Stimulated activated naive CD4-positive, alpha-beta T cell (primary cell): ENCODE data around the gene TFDP1.

ENCODE experiments used
- DNase-seq, 6 experiments: peaks; one replicate each; lab custom pipeline; 2025; lab: John Stamatoyannopoulos, UW

TFDP1 gene

GRCh38 chr13:113651511-113652403, 67.2 kb downstream of the TFDP1 start:
- no peak for DNase-seq

DNA sequence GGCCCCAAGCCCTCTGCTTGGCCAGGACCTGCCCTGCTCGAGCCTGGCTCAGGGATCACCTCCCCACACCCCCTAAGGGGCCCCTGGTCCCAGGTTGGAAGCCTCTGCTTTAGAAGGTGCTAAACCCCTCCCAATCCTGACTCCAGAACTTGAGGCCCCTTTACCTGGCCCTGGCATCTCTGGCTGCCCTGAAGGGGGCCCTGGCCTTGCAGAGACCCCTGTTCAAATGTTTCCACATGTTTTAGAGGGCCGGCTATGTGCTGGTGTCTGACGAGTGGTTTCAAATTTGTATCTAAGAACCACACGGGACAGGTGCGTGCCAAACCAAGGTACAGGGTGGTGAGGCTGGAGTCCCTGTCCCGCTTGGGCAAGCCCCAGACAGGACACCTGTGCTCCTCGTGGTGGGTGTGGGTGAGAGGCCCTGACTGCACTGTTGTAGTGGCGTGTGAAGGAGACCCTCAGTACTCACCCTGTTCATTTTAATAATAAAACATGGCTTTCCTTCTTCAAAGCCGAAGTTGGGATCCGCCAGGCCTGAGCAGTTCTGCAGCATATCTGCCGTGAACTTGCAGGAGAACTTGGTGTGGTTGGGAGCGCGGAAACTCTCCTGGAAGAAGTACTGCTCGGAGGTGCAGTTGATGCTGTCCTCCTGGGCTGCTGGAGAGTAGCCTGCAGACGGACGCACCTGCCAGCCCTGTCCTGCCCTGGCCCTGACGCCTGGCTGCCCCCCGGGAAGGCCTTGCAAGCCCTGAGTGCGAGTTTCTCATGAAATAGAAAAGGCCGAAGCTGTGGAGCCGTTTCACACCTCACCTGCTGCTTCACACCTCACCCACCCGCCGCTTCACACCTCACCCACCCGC, 68.1 kb downstream of the TFDP1 start:
- DNase-seq = no peak

GRCh38 chr13:113653264-113654174, 69.0 kb downstream of the TFDP1 start:
- DNase-seq = no peak

DNA sequence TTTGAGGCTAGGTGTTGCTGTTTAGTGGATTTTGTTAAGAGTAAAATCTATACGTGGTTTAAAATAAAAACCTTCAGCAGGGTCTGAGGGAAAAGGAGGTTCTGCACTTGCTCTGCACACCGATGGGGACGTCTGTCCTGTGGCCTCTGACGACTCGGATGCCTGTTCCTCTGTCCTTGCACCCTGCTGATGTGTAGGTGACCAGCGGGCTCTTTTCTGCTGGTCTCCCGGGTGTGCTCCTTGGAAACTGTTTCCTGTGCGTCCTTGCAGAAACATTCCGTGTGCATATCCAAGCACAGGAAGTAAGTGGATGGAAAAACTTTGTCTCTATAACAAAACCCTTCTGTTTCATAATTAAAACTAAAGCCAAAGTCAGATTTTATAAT, 69.6 kb downstream of the TFDP1 start:
- no peak for DNase-seq

DNA sequence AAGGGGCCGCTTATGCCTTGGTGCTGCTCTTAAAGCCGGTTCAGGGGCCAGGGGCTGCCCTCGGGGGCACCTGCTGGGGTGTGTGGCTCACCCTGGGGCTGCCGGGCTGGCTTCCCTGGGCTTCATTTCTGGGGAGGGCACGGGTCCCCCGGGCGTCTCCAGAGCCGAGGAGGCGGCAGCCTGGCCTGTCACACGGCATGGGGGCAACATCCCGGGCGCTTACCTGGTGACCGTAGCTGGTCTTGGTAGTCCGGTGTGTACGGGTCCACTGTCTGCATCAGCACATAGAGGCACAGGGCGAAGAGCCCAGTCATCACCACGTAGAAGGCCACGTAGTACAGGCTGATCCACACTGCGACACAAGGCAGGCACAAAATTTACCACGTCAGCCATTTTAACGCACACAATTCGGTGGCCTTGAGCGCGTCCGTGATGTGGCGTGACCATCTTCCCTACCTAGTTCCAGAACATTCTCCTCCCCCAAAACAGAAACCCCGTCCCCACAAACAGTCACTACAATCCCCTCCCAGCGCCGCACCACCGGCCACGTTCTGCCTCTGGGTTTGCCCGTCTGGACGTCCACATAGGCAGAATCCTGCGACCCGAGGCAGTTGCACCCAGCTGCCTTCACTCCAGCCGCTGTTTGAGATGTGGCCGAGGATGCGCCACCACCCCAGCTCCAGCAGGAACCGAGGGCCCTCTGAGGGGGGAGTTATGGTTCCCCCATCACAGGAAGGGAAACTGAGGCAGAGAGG, 70.2 kb downstream of the TFDP1 start:
- DNase-seq = no peak

DNA sequence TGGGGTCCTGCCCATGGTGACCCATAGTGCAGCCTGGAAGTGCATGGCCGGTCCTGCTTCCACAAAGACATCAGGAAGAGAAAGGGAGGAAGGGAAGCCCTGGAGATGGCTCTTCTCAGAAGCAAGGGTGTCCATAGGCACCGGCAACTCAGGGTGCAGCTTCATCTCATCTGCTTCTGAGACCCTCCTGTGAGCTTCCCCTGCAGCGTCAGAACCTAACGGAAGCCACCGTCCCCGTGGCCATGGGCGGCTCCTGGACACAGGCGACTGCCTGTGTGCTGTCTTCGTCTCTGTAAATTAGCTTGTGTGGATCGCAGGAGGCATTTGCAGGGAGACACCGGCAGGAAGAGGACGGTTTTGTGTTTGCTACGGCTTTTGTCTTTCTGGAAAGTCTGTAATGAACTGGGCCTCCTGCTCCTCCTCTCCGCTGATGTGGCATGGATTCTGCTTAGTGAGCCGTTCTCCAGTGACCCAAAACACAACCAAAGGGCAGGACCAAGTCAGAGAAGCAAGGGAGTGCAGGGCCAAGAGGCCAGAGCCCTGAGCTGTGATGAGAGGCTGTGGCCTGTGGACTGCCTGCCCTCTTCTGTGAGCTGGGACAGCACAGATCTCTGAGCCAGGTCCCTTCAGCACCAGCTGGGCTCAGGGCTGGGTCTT, 70.9 kb downstream of the TFDP1 start:
- no peak for DNase-seq

GRCh38 chr13:113656003-113656588, 71.5 kb downstream of the TFDP1 start:
- DNase-seq = no peak

GRCh38 chr13:113656831-113657671, 72.5 kb downstream of the TFDP1 start:
- no peak for DNase-seq

- DNase-seq = no peak
Observed at GRCh38 chr13:113657851-113658741, 73.5 kb downstream of the TFDP1 start, which contains the start of gene ATP4B. TSS of gene ATP4B (minus strand) at chr13:113658198. CDS start at chr13:113658144, 54 bp downstream.

- no peak for DNase-seq
Observed at GRCh38 chr13:113658836-113659235, 74.3 kb downstream of the TFDP1 start.

DNA sequence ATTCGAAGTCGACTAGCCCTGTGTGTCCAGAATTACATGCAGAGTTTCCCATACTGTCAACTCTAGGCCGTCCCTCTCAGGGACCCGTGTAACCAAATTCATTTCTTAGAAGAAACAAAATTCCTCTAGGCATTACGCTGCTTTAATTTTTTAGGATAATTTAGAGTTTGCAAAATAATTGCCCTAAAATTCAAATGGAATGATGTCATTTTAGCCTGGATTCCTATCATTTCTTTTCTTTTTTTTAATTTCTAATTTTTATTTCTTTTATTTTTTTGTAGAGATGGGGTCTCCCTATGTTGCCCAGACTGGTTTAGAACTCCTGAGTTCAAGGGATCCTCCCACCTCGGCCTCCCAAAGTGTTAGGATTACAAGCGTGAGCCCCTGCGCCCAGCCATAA, 74.8 kb downstream of the TFDP1 start:
- no peak for DNase-seq

DNA sequence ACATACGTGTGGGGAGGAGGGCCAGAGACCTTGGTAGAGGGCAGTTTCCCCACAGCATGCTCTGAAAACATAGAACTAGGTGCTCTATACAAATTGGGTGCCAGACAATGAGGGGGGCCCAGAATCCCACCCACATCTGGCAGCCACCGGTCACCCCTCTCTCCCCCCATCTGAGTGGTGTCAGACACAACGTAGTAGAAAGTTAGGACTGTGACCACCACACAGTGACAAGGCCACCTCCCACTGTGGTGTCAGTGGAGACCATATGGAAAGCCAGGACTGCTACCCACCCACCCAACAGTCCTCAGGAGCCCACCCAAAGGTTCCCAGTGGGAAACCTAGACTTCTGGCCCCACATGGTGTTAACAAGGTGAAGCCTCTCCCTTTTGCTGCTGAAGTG, 75.5 kb downstream of the TFDP1 start:
- DNase-seq = no peak

DNA sequence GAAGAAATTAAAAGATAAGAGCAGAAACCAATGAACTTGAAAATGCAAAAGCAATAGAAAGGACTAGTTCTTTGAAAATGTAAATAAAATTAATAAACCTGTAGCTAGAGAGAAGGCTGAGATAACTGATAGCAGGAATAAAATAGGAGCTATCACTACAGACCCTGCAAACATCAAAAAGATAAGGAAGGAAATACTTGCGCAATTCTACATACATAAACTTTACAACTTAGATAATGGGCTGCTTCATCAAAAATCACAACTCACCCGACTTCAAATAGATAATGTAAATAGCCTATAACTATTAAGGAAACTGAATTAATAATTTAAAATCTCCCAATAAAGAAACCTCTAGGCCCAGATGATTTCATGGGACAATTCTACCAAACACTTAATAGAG, 77.0 kb downstream of the TFDP1 start:
- no peak for DNase-seq

DNA sequence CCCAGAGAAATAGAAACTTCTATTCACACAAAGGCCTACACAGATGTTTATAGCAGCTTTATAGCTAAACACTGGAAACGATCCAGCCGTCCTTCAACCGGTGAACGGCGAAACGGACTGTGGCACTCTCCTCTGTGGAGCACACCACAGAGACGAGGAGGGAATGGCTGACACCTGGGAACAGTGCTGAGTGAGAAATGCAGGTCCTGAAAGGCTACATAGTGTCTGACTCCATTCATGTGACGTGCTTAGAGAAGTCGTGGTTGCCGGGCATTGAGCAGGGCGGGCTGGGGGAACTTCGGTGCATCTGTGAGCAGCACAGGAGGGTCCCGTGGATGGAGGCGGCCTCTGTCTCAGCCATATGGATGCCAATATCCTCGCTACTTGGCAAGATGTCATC, 79.4 kb downstream of the TFDP1 start:
- no peak for DNase-seq

DNA sequence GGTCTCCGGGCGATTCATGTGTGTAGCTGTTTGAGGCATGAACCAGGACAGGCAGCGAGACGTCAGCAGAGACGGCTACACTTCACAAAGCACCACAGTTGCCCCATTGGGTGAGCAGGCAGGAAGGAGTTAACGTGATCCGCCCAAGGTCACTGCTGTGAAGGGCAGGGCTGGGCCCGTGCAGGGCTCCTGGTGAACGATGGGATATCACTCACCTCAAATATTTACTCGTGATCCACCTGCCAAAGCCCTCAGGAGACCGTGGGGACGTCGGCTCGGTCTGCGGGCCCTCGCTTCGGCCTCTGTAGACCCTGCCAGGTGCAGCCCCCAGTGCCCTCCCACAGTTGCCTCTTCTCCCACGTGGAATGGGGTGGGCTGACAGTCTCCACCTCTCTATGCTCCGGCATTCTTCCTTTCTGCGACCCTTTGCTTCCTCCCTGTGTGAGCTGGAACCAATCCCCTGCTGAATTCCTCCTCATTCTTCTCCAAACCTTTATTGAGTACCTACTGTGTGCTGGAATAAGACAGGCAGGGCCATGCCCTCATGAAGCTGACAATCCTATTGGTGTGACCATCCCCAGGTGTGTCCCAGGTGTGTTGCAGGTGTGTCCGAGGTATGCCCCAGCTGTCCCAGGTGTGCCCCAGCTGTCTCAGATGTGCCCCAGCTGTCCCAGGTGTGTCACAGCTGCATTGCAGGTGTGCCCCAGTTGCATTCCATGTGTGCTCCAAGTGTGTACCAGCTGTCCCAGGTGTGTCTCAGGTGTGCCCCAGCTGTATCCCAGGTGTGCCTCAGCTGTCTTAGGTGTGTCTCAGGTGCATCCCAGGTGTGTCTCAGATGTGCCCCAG, 80.4 kb downstream of the TFDP1 start:
- no peak for DNase-seq

DNA sequence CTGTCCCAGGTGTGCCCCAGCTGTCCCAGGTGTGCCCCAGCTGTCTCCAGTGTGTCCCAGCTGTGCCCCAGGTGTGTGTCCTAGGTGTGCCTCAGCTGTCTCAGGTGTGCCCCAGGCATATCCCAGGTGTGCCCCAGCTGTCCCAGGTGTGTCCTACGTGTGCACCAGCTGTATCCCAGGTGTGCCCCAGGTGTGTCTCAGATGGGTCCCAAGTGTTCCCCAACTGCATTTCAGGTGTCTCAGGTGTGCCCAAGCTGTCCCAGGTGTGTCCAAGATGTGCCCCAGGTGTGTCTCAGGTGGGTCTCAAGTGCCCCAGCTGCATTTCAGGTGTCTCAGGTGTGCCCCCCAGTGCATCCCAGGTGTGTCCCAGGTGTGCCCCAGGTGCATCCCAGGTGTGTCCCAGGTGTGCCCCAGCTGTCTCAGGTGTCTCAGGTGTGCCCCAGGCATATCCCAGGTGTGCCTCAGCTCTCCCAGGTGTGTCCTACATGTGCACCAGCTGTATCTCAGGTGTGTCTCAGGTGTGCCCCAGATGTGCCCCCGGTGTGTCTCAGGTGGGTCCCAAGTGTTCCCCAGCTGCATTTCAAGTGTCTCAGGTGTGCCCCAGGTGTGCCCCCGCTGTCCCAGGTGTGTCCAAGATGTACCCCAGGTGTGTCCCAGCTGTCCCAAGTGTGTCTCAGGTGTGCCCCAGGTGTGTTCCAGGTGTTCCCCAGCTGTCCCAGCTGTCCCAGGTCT, 81.2 kb downstream of the TFDP1 start:
- DNase-seq = no peak

- no peak for DNase-seq
Observed at GRCh38 chr13:113666329-113666670, 81.7 kb downstream of the TFDP1 start.
